ENCODE results near the gene ZFP28. TPM values are rescaled to one million over a fixed set of nuclear protein-coding genes. Genes with fewer than 3 reads are reported as not detected.

Gene ZFP28
- total RNA-seq, 2 experiments from 2014 or later: 3.5 to 4.5 TPM

GRCh38 chr19:56573914-56574313 is 35.2 kb downstream of the ZFP28 start:
- POLR2A ChIA-PET: interaction anchor here (0.7 kb wide), 1 partner anchor 21 kb away, joined by 3 read pairs; the partner anchor contains the start of gene ZNF71
- no peak overlapping the region for H3K4me3 ChIP-seq (ENCODE audit: low read length)
- no peak overlapping the region for H3K27ac ChIP-seq (ENCODE audit: low read depth in 1 of 2, low read length in 2 of 2)

GRCh38 chr19:56577719-56578602 is 39.2 kb downstream of the ZFP28 start:
- Histone ChIP-seq H3K27ac (ENCODE audit: low read depth in 1 of 2, low read length in 2 of 2) (no peak overlapping the region), H3K36me3 (ENCODE audit: insufficient read depth, low read length) (peaks cover 21% of the 10 kb centered on the region), H3K27me3 (ENCODE audit: control insufficient read depth in 1 of 2, insufficient read depth in 2 of 2, low read length in 2 of 2) (no peaks in the 10 kb centered on the region), H3K4me1 (ENCODE audit: insufficient read depth, low read length) (no peaks in the 10 kb centered on the region), H3K9me3 (ENCODE audit: control insufficient read depth in 1 of 2, insufficient read depth in 1 of 2, low read length in 2 of 2) (peaks cover 18 to 98% of the 10 kb centered on the region in 2 experiments), H3K4me3 (ENCODE audit: low read length) (no peak overlapping the region)
- no peak for TF ChIP-seq CTCF (IDR thresholded peaks at IDR 0.05)
- intact Hi-C loops (cut with DNase I, micrococcal nuclease): no loop called here
- POLR2A ChIA-PET: no interaction called here
- Mint-ChIP-seq H3K36me3 (ENCODE audit: low read depth) (peaks cover 82% of the 10 kb centered on the region), H3K27ac (no peak overlapping the region), H3K4me3 (no peak overlapping the region), H3K9me3 (peaks cover 15% of the 10 kb centered on the region), H3K27me3 (no peaks in the 10 kb centered on the region), H3K4me1 (ENCODE audit: low read depth) (no peaks in the 10 kb centered on the region)
- no peak for DNase-seq
- CTCF ChIA-PET: no interaction called here
- ATAC-seq (ENCODE audit: poor library complexity): no peak

More at GRCh38 chr19:56573914-56574313, 35.2 kb downstream of the ZFP28 start:
- ATAC-seq (ENCODE audit: poor library complexity) (no peak), DNase-seq (no peak)
- intact Hi-C loops (cut with DNase I, micrococcal nuclease): no loop called here
- H3K4me1 ChIP-seq (ENCODE audit: insufficient read depth, low read length): no peaks in the 10 kb centered on the region
- Mint-ChIP-seq H3K27me3 (no peaks in the 10 kb centered on the region), H3K36me3 (ENCODE audit: low read depth) (peaks cover 93% of the 10 kb centered on the region), H3K27ac (no peak overlapping the region), H3K4me1 (ENCODE audit: low read depth) (no peaks in the 10 kb centered on the region), H3K4me3 (no peak overlapping the region), H3K9me3 (peaks cover 20% of the 10 kb centered on the region)
- CTCF ChIA-PET: no interaction called here
- no peaks in the 10 kb centered on the region for H3K27me3 ChIP-seq (ENCODE audit: control insufficient read depth in 1 of 2, insufficient read depth in 2 of 2, low read length in 2 of 2)
- peaks cover 38% of the 10 kb centered on the region for H3K36me3 ChIP-seq (ENCODE audit: insufficient read depth, low read length)
- TF ChIP-seq CTCF (IDR thresholded peaks at IDR 0.05): no peak
- peaks cover 9 to 96% of the 10 kb centered on the region in 2 experiments for H3K9me3 ChIP-seq (ENCODE audit: control insufficient read depth in 1 of 2, insufficient read depth in 1 of 2, low read length in 2 of 2)

- intact Hi-C loops (cut with DNase I, micrococcal nuclease): loop anchor here (5.0 to 10.0 kb wide), 7 partner anchors 117 to 1560 kb away; partner anchors contain the start of genes ZNF304 (in 1 of the 2), ZNF329 (in 1 of the 2), ZNF444 (in 1 of the 2) and ZNF606 (in 1 of the 2)
- ChIA-PET CTCF (no interaction called here), POLR2A (interaction anchor here (1.0 to 1.4 kb wide), 3 partner anchors 21 to 191 kb away, joined by 3 to 4 read pairs (median 3); partner anchors contain the start of gene ZNF583)
- peaks cover 35% of the 10 kb centered on the region for H3K36me3 Mint-ChIP-seq (ENCODE audit: low read depth)
- Histone ChIP-seq H3K27me3 (ENCODE audit: control insufficient read depth in 1 of 2, insufficient read depth in 2 of 2, low read length in 2 of 2) (no peaks in the 10 kb centered on the region), H3K4me3 (ENCODE audit: low read length) (peak overlapping the region; percentile 73), H3K9me3 (ENCODE audit: control insufficient read depth in 1 of 2, insufficient read depth in 1 of 2, low read length in 2 of 2) (peaks cover 25 to 26% of the 10 kb centered on the region in 2 experiments), H3K27ac (ENCODE audit: low read depth in 1 of 2, low read length in 2 of 2) (no peak overlapping the region), H3K36me3 (ENCODE audit: insufficient read depth, low read length) (no peaks in the 10 kb centered on the region), H3K4me1 (ENCODE audit: insufficient read depth, low read length) (peaks cover 19% of the 10 kb centered on the region)
- no peak for DNase-seq
- peak overlapping the region; percentile 79 for H3K27ac Mint-ChIP-seq
- H3K4me1 Mint-ChIP-seq (ENCODE audit: low read depth): peaks cover 24% of the 10 kb centered on the region
- no peaks in the 10 kb centered on the region for H3K27me3 Mint-ChIP-seq
- no peak for TF ChIP-seq CTCF (IDR thresholded peaks at IDR 0.05)
- ATAC-seq (ENCODE audit: poor library complexity): no peak
- H3K4me3 Mint-ChIP-seq: peak overlapping the region; percentile 92
- peaks cover 12% of the 10 kb centered on the region for H3K9me3 Mint-ChIP-seq
Observed at GRCh38 chr19:56594446-56594782, 55.7 kb downstream of the ZFP28 start.
